ENCODE data around the gene OR56A4.

OR56A4 gene

DNA sequence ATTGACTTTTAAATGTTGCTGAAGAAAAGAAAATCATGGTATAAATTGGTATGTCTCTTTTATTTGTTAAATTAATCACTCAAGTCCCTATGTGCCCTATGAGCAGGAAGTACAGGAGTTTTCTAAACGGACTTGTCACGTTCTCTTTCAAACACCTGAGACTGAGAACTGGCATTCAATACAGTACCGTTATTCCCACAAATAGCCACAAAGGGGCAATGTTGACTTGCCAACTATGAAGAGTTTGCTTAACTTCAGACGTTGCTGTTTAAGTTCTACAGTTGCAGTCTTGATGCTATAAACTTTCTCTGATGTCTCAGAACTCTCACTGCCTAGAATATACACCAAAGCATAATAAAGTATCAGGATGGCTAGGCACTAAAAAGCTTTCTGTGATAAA is 16.2 kb upstream of the OR56A4 start:
- no peak overlapping the region for H3K27ac ChIP-seq
- TF ChIP-seq, protein P1, sequence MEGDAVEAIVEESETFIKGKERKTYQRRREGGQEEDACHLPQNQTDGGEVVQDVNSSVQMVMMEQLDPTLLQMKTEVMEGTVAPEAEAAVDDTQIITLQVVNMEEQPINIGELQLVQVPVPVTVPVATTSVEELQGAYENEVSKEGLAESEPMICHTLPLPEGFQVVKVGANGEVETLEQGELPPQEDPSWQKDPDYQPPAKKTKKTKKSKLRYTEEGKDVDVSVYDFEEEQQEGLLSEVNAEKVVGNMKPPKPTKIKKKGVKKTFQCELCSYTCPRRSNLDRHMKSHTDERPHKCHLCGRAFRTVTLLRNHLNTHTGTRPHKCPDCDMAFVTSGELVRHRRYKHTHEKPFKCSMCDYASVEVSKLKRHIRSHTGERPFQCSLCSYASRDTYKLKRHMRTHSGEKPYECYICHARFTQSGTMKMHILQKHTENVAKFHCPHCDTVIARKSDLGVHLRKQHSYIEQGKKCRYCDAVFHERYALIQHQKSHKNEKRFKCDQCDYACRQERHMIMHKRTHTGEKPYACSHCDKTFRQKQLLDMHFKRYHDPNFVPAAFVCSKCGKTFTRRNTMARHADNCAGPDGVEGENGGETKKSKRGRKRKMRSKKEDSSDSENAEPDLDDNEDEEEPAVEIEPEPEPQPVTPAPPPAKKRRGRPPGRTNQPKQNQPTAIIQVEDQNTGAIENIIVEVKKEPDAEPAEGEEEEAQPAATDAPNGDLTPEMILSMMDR (conservative IDR thresholded peaks at IDR 0.05) = peak; percentile 58
- TF ChIP-seq ZFX (IDR thresholded peaks at IDR 0.05) = no peak

DNA sequence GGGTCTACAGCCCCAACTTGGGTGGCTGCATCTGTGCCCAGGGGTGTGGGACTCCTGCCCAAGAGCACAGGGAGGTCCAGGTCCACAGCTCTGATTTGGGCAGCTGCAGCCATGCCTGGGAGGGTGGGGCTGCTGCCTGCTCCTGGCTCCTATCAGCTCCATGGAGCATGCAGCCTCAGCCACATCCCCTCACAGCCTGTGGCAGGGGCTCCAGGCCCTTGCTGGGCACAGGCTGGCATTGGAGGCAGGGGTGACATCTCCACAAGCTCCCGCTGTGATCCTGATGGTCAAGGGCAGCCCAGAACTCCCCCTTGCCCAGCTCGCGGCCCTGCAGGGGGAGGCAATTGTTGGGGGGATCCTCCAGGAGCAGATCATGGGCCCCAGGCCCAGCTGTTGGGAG is 6.3 kb upstream of the OR56A4 start:
- no peak overlapping the region for H3K27ac ChIP-seq
- no peak for TF ChIP-seq ZFX (IDR thresholded peaks at IDR 0.05)

DNA sequence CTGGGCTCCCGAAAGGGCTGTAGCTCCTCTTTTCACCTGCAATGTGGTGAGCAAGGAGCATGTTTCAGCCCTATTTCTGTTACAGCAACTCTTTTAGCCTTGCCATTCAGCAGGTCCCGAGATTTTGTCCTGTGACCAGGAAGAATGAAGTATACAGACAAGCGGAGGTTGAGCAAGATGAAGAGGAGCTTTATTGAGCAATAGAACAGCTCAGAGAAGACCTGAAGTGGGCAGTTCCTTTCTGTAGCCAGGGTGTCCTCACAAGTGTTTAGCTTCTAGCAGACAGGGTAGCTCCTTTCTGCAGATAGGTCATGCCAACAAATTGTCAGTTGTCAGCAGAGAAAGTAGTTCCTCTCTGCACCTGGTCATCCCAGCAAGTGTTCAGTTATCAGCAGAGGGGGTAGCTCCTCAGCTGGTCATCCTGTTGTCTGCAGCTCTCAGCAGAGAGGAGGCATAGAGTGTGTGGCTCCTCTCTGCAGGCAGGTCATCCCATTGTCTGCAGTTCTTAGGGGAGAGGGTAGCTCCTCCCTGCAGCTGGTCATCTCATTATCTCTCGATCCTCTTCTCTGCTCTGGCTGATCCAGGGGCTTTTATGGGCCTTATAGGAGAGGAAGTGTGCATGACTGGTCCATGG is 5.4 kb upstream of the OR56A4 start:
- TF ChIP-seq ZFX (IDR thresholded peaks at IDR 0.05) = no peak
- TF ChIP-seq, protein P1 (conservative IDR thresholded peaks at IDR 0.05) = no peak

DNA sequence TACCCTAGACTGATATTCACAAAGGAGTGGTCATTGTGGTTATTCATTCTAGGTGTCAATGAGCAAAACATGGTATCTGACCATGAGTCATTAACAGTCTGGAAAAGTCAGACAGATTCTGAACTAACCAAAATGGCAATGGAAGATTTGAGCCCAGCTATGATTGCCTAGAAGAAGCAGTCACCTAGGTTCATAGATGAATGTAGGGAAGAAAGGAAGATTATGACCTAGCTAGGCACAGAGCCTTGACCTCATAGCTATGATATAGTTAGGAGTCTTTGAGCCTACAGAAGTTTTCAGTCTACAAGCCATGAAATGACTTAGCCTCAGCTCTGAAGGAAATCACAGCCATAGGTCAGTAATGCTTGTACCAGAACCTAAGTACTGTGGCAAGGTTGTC is 351 bp downstream of the OR56A4 start:
- H3K27ac ChIP-seq = no peak overlapping the region
- TF ChIP-seq ZFX (IDR thresholded peaks at IDR 0.05) = no peak
- TF ChIP-seq, protein P1 (conservative IDR thresholded peaks at IDR 0.05) = no peak

More for the DNA sequence above, 5.4 kb upstream of the OR56A4 start:
- no peak overlapping the region for H3K27ac ChIP-seq

DNA sequence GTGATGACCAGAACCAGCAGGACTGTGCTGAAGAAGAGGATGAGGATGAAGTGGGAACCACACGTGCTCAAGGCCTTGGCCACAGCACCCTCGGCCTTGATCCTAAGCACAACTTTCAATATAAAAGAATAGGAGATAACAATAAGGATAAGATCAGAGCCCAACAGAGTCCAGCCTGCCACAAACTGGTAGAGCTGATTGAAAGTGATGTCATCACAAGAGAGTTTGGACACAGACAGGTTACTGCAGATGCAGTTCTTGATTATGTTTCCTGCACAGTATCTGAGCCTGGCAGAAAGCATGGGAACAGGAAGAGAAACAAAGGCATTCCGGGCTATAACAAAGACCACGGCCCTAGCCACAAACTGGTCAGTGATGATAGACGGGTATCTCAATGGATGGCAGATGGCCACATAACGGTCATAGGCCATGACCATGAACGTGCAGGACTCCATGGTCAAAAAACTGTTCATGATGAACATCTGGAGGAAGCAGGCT is 4.5 kb downstream of the OR56A4 start:
- H3K27ac ChIP-seq = no peak overlapping the region
- no peak for TF ChIP-seq ZFX (IDR thresholded peaks at IDR 0.05)
- TF ChIP-seq, protein P1 (conservative IDR thresholded peaks at IDR 0.05) = no peak

DNA sequence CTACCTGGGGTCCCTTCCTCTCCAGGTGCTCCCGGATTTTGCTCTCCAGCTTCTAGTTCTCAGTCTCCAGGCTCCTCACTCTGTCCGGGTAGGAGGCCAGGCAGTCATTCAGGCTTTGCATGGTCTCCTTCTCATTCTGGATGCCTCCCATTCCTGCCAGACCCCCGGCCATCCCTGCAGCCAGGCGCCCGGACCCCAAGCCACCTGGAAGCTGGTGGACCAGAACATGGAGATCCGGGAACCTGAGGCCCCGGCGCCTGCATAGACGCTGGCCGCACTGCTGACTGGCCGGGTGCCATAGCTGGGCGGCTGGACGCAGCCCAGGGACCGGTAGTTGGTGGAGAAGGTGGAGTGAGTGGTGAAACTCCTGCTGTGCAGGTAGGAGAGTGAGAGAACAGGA is 12.0 kb downstream of the OR56A4 start:
- no peak overlapping the region for H3K27ac ChIP-seq
- TF ChIP-seq ZFX (IDR thresholded peaks at IDR 0.05) = no peak
- TF ChIP-seq, protein P1 (conservative IDR thresholded peaks at IDR 0.05) = no peak

DNA sequence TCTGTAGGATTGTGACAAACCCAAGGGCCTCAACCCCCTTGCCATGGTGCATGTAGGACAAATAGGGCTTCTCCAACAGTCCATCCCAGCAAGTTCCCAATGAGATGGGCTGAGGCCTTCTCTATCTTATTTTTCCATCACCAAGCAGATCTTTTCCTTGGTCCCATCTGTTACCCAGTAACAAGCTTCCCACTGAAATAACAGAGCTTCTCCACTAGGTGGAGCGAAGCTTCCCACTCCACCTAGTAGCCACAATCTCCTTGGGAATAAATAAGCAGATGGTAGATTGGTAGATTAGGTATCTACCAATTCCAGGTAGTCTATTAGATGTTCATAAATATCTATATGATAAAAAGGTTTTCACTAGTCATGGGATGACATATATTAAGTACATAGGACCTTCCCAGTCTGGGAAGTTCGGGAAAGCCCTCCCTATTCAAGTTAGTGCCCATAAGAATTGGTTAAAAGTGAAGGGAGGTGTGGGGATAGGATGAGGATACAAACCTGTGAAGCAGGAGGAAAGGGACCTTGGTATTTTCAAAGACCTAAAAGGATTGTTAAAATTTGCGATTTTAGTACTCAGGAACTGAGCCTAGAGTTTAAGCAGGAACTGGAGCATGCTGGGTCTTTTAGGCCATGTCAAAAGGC is 14.0 kb downstream of the OR56A4 start:
- no peak overlapping the region for H3K27ac ChIP-seq
- TF ChIP-seq, protein P1 (conservative IDR thresholded peaks at IDR 0.05) = peak; percentile 82
- TF ChIP-seq ZFX (IDR thresholded peaks at IDR 0.05) = no peak

All from C4-2B (cell line).